TTC549 (cell line): ENCODE measurements around the gene PKD2.
"Not testable (repeated sequence)": the region's sequence is repeated elsewhere in the genome, so short reads cannot be mapped to it uniquely, and the experiment has no call there.

Source experiments
- FAIRE-seq: peaks from 2 replicates; lab custom pipeline; 2012; peaks lifted over from hg19 to GRCh38; lab: Jason Lieb, UNC

PKD2 gene

GRCh38 chr4:87986508-87986907 lies 20.9 kb upstream of the PKD2 start:
- FAIRE-seq: no peak

DNA sequence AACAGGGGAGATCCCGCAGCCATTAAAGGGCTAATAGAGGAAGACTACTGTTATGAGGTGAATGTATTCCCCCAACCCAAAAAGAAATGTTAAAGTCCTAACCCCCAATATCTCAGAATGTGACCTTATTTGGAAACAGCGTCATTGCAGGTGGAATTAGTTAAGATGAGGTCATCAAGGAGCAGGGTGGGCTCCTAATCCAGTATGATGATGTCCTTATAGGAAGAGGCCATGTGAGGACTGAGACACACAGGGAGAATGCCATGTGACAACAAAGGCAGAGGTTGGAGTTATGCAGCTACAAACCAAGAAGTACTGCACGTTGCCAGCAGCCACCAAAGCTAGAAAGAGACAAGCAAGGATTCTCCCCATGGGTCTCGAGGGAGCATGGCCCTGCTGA lies 17.7 kb upstream of the PKD2 start:
- no peak for FAIRE-seq

DNA sequence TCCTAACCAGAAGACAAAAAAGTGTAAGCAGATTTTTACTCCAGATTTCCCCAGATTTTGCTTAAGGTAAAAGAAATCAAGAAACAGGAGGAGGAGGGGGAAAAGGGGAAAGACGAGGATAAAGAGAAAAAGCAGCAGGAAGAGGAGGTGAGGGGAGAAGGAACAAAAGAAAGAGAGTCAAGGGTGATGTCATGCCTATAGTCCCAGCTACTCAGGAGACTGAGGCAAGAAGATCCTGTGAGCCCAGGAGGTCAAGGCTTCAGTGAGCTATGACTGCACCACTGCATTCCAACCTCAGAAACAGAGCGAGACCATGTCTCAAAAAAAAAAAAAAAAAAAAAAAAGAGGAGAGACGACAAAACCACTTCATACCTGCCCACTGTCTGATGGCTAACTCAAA lies 12.0 kb upstream of the PKD2 start:
- no peak for FAIRE-seq

DNA sequence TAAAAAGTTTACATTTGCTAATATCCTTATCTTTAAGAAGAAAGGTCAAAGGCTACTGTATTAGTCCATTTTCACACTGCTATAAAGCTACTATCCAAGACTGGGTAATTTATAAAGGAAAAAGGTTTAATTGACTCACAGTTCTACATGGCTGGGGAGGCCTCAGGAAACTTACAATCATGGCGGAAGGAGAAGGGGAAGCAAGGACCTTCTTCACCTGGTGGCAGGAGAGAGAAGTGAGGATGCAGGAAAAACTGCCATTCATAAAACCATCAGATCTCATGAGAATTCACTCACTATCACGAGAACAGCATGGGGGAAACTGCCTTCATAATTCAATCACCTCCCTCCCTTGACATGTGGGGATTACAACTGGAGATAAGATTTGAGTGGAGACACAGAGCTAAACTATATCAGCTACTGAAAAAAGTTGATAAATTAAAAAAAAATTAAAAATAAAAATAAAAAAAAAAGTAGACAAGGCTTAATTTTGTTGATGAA lies 8.2 kb upstream of the PKD2 start:
- FAIRE-seq: not testable (repeated sequence)

DNA sequence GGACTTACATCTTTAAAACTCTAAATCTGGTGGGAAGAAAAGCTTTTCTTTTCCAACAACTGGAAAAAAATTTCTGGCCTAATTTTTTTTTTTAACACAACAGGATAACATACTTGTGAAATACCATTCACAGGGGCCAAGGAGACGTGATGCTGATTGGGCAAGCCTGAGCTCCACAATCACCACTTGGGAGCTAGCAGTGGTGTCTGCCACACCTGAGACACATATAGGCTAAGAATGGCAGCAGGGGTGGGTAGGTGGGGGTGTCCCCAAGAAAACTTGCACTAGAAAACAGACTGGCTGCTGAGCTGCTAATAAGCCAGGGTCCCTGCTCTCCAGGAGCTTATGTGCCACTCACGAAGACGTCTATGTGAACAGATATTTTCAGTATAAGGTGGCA lies 5.6 kb upstream of the PKD2 start:
- no peak for FAIRE-seq

- no peak for FAIRE-seq
Observed at GRCh38 chr4:88002786-88003185, 4.6 kb upstream of the PKD2 start.

DNA sequence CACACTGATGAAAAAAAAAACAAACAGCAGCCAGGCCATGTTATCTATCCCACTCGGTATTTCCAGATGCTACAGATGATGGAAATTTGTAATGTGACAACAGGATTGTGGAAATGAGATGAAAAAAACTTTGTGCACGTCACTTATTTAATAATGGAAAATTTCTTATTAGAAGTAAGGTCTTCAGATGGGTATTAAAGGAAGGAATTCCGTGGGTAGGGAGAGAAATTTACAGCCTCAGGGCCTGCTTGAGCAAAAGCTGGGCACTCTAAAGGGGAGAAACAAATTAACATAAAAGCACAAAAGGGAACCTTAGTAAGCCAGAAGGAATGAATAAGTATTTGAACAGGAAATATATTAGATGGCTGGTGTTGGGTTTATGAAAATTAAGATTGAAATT lies 4.2 kb upstream of the PKD2 start:
- FAIRE-seq: no peak

GRCh38 chr4:88005076-88005475 lies 2.4 kb upstream of the PKD2 start:
- no peak for FAIRE-seq

DNA sequence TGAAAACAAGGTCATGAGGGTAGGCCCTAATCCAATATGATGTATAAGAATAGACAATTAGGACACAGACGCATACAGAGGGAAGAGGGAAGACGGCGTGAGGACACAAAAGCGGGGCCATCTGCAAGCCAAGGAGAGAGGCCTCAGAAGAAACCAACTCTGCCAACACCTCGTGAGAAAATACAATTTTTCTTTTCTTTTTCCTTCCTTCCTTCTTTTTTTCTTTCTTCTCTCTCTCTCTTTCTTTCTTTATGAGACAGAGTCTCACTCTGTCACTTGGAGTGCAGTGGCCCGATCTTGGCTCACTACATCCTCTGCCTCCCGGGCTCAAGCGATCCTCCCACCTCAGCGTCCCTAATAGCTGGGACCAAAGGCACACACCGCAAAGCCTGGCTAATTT lies 1.5 kb upstream of the PKD2 start:
- no peak for FAIRE-seq

GRCh38 chr4:88006956-88007303 lies 505 bp upstream of the PKD2 start:
- FAIRE-seq: no peak

- FAIRE-seq: no peak
Observed at GRCh38 chr4:88008122-88008742, 797 bp downstream of the PKD2 start.

DNA sequence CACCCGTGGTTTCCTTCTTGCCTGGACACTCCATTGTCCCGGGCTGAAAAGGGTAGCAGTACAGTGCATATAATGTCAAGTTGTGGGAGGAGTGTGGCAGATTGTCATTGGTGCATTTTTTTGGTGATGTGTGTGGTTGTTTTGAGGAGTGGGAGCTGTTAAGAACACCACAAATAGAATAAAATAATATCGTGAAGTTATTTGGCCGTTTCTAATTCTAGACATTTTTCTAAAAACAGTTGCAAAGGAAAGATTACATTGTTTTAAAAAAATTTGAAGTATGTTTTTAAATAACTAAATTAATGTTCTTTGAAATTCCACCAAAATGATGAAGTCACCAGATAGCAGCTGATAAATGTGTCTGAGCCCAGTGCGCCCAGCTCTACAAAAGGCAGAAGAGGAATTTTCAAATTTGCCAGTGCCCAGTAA lies 1.3 kb downstream of the PKD2 start:
- FAIRE-seq: no peak

- no peak for FAIRE-seq
Observed at GRCh38 chr4:88009871-88010270, 2.4 kb downstream of the PKD2 start.

DNA sequence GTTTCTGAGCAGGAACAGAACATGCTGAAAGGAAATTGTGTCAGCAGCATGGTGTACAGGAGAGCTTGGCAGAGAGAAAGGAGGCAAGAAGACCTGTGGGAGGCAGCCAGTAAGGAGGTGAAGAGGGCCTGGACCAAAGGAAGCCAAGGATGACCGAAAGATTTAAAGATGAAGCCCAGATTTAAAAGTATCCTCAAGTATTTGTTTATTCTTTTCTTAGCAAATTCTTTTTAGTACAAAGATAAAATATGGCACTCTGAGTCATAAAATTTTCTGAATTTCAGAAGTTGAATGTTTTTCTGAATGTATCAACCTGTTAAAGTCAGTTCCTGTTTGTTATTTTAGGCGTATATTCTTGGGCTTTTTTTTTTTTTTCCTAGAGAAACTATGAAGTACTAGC lies 3.5 kb downstream of the PKD2 start:
- FAIRE-seq: no peak

GRCh38 chr4:88012647-88013046 lies 5.2 kb downstream of the PKD2 start:
- no peak for FAIRE-seq

DNA sequence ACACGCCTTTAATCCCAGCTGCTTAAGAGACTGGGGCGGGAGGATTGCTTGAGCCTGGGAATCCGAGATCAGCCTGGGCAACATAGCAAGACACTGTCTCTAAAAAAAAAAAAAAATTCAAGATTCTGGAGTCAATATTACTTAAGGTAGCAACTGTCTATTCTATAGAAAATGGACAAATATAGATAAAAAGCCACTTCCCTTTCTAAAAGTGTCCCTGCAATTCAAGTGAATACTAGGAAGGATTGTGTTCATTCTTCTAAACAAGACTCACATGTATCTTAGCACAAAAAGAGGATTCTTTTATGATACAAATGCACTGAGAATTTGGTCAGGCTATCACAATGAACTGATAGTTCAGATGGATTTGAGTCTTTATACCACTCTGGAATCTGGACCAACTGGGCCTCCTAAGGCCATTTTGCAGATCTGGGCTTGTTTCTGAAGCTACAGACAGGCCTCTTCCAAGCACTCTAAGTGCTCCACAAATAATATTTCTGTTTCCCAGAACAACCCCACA lies 7.0 kb downstream of the PKD2 start:
- no peak for FAIRE-seq

DNA sequence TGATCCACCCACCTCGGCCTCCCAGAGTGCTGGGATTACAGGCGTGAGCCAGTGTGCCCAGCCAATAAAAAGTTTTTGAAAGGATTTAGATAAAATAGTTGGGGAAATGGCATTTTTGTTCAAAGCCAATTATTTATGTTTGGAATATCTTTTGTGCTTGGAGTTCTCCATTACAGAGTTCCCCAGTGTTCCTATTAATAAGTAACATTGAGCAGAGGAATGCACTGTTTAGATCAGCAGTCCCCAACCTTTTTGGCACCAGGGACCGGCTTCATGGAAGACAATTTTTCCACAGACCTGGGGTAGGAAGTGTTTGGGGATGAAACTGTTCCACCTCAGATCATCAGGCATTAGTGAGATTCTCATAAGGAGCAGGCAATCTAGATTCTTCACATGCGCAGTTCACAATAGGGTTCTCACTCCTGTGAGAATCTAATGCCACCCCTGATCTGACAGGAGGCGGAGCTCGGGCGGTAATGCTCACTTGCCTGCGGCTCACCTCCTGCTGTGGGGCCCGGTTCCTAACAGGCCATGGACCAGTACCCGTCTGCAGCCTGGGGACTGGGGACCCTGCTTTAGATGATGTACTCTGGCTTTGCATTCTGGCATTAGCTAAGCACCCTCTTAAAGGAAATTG lies 8.3 kb downstream of the PKD2 start:
- FAIRE-seq: no peak

DNA sequence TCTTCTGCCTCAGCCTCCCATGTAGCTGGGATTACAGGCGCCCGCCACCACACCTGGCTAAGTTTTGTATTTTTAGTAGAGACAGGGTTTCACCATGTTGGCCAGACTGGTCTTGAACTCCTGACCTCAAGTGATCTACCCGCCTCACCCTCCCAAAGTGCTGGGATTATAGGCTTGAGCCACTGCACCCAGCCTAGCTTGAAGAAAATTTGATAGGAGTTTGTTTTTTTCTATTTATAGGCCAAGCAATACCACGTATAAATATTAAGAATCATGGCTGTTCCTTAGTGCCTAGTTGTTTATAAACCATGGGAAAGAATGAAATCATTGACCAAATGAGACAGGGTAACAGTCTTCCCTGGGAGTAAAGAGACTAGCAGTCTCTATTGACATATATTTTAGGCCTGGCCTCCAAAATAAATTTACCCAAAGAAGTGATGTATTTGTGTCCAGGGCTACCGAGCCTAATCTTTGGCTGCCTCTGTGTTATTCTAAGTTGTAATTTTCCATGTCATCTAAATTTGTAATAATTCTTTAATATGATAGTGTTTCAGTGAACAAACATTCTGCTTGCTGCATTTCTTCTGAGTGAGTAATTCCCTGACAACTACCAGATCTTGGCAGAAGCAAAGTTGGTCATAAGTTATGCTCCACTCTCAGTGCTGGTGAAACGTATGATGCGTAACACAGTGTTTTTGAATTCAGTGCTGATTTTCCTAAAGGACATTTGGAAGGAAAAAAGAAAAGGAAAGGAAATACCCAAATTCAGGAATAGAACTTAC lies 10.3 kb downstream of the PKD2 start:
- no peak for FAIRE-seq

DNA sequence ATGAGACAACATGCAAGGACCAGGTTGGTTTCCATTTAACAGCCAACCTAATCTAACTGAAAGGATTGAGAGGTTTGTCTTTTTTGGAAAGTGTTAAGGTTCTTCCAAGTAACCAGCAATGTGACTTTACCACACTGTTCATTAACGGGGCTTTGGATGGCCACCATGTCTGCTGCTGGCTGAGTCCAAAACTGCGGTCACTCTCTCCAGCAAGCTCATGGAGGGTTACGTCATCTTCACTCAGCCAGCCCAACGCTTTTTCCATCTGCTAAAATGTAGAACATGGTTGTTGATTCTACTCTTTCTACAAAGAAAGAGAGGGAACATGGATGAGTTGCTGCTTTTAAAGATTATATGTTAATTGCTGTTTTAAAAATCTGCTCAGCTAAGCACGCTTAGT lies 11.0 kb downstream of the PKD2 start:
- FAIRE-seq: no peak

- FAIRE-seq: no peak
Observed at GRCh38 chr4:88021824-88022223, 14.4 kb downstream of the PKD2 start.

DNA sequence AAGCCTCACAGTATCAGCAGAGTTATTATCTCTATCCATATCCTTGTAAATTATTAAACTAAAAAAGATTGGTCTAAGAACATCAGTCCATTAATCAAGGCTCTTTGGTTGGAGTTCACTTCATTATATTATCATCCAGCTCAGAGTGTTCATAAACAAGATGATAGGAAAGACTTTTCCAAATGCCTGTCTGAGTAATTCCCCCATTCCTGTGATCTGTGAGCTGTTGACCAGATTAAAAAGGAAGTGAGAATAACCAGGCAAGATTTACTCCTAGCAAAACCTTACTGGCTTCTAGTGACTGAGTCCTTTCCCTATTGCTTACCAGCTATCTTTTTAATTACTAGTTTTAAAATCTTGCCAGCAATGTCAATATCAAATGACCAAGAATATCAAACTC lies 14.9 kb downstream of the PKD2 start:
- FAIRE-seq: no peak

GRCh38 chr4:88025868-88026661 lies 18.6 kb downstream of the PKD2 start:
- not testable (repeated sequence) for FAIRE-seq
